ENCODE results near the gene PRR35. TPM values are rescaled to one million over a fixed set of nuclear protein-coding genes. Genes with fewer than 3 reads are reported as not detected.

Gene PRR35
- total RNA-seq: under 1 TPM in 1 of 2 donors, not detected in 1; 0.42 TPM

DNA sequence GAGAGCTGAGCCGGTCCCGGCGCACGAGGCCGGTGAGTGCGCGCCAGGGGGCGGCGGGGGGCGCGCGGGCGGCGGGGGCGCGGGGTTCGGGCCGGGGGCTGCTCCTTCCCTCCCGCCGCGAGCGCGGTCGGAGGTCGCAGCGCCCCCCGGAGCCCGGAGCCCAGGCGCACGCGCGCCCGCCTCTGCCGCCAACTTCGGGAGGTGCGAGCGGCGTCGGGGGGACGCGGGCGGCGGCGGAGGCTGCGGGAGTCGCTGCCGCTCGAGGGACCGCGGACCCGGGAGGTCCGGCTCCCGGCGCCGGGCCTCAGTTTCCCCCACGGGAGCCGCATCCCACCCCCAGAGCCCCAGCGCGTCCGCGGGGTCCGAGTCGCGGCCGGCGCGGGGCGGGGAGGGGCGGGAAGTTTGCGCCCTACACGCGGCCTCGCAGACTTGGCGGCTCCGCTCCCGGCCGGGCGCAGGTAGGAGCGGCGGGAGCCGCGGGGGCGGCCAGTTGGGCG lies at the start of gene PRR35:
Gene PRR35 (plus strand): TSS at position 191 of the 497 bp plus-strand sequence. CDS start 2,901 bp downstream, outside the sequence.
- ATAC-seq (ENCODE audit: insufficient number of reproducible peaks, low FRiP score, low read depth): no peak
- H3K9me3 ChIP-seq: no peaks in the 10 kb centered on the region
- TF ChIP-seq, protein P1, sequence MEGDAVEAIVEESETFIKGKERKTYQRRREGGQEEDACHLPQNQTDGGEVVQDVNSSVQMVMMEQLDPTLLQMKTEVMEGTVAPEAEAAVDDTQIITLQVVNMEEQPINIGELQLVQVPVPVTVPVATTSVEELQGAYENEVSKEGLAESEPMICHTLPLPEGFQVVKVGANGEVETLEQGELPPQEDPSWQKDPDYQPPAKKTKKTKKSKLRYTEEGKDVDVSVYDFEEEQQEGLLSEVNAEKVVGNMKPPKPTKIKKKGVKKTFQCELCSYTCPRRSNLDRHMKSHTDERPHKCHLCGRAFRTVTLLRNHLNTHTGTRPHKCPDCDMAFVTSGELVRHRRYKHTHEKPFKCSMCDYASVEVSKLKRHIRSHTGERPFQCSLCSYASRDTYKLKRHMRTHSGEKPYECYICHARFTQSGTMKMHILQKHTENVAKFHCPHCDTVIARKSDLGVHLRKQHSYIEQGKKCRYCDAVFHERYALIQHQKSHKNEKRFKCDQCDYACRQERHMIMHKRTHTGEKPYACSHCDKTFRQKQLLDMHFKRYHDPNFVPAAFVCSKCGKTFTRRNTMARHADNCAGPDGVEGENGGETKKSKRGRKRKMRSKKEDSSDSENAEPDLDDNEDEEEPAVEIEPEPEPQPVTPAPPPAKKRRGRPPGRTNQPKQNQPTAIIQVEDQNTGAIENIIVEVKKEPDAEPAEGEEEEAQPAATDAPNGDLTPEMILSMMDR (IDR thresholded peaks at IDR 0.05): no peak
- H3K27ac ChIP-seq: no peak within 1 kb of the TSS
- H3K36me3 ChIP-seq: no peaks in the 10 kb centered on the region
- peaks cover 0 to under 1% of the 10 kb centered on the region in 2 donors for H3K4me1 ChIP-seq (ENCODE audit: control insufficient read depth in 1 of 2, low read depth in 2 of 2)
- DNase-seq (ENCODE audit: low spot score): no peak
- no peaks in the 10 kb centered on the region for H3K27me3 ChIP-seq (replicated peaks; ENCODE audit: insufficient read depth)
- no peak within 1 kb of the TSS for H3K4me3 ChIP-seq

DNA sequence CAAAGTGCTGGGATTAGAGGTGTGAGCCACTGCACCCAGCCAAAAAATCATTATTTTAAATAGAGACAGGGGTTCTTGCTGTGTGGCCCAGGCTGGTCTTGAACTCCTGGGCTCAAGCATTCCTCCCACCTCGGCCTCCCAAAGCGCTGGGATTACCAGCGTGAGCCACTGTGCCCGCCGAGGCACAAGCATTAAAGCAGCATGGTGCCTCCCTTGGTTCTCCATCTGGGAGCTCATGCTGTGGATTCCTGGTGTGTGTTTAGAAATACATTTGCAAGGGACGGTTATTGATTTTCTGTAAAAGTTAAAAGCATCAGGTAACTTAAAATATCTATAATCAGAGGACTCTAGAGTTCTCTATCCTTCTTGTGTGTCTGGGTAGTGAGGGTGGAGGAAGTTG lies 47.4 kb upstream of the PRR35 start:
- H3K4me3 ChIP-seq: no peak overlapping the region
- no peak for DNase-seq (ENCODE audit: low spot score)
- H3K27ac ChIP-seq: no peak overlapping the region
- H3K36me3 ChIP-seq: peaks cover 8% of the 10 kb centered on the region
- H3K9me3 ChIP-seq: no peaks in the 10 kb centered on the region
- TF ChIP-seq, protein P1 (IDR thresholded peaks at IDR 0.05): no peak
- no peak for ATAC-seq (ENCODE audit: insufficient number of reproducible peaks, low FRiP score, low read depth)
- no peaks in the 10 kb centered on the region for H3K4me1 ChIP-seq (ENCODE audit: control insufficient read depth in 1 of 2, low read depth in 2 of 2)
- H3K27me3 ChIP-seq (replicated peaks; ENCODE audit: insufficient read depth): no peaks in the 10 kb centered on the region

DNA sequence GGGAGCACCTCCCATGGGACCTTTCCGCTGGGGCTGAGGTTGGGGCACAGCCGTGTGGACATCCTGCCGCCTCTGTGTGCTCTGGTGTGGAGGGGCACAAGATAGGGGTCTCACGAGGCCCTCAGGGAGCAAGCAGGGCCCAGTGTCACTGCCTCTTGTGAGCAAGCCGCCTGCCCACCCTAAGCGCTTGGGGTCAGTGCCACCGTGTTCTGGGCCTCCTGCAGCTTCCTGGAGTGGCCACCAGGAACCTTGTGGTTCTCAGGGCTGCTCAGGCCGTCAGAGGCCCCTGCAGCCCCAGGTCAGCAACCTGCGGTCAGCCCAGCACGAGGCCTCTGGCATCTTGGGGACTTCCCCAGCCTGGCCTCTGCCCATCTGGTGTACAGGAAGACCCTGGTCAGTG lies 46.2 kb upstream of the PRR35 start:
- no peak overlapping the region for H3K4me3 ChIP-seq
- TF ChIP-seq, protein P1 (IDR thresholded peaks at IDR 0.05): no peak
- no peak overlapping the region for H3K27ac ChIP-seq
- no peaks in the 10 kb centered on the region for H3K27me3 ChIP-seq (replicated peaks; ENCODE audit: insufficient read depth)
- no peaks in the 10 kb centered on the region for H3K9me3 ChIP-seq
- H3K4me1 ChIP-seq (ENCODE audit: control insufficient read depth in 1 of 2, low read depth in 2 of 2): no peaks in the 10 kb centered on the region
- DNase-seq (ENCODE audit: low spot score): no peak
- peaks cover 5% of the 10 kb centered on the region for H3K36me3 ChIP-seq
- no peak for ATAC-seq (ENCODE audit: insufficient number of reproducible peaks, low FRiP score, low read depth)

DNA sequence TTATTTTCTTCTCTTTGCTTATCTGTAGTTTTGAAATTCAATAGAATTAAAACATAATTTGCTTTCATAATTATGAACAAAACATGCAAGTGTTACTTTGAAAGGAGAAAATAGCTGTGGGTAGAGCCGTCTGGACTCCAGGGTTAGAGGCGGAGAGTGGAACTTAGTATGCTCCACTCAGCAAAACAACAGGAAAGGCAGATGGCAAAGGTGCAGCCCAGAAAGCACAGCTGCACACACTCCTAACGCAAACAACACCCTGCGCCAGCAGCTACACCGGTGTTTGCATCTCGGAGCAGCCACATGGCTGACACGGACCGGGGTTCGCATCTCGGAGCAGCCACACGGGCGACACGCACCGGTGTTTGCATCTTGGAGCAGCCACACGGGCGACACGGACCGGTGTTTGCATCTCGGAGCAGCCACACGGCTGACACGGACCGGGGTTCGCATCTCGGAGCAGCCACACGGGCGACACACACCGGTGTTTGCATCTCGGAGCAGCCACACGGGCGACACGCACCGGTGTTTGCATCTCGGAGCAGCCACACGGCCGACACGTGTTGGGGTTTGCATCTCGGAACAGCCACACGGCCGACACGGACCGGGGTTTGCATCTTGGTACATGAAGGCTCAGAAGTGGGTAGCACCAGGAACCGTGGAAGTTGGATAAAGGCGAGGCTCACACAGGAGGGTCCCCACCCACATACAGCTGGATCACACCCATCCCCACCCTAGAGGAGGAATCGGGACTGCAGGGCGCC lies 44.8 kb upstream of the PRR35 start:
- TF ChIP-seq, protein P1 (IDR thresholded peaks at IDR 0.05): no peak
- no peaks in the 10 kb centered on the region for H3K4me1 ChIP-seq (ENCODE audit: control insufficient read depth in 1 of 2, low read depth in 2 of 2)
- H3K4me3 ChIP-seq: no peak overlapping the region
- no peak for ATAC-seq (ENCODE audit: insufficient number of reproducible peaks, low FRiP score, low read depth)
- no peaks in the 10 kb centered on the region for H3K9me3 ChIP-seq
- no peak for DNase-seq (ENCODE audit: low spot score)
- no peaks in the 10 kb centered on the region for H3K27me3 ChIP-seq (replicated peaks; ENCODE audit: insufficient read depth)
- H3K27ac ChIP-seq: no peak overlapping the region
- H3K36me3 ChIP-seq: peaks cover 15% of the 10 kb centered on the region

DNA sequence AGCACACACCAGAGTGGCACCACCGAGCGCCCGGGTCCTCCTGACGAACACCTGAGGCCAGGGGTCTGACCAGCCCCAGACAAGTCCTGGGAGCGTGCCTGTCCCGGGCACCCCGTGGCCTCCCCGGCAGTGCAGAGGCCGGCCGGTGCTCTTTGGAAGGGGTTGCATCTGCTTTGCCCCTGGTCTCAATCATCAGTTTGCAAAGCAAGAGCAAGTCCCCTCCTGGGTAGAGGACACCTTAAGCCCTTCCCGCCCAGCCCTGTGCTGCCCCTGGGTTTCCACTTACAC lies 44.3 kb upstream of the PRR35 start:
- Histone ChIP-seq H3K9me3 (no peaks in the 10 kb centered on the region), H3K4me1 (ENCODE audit: control insufficient read depth in 1 of 2, low read depth in 2 of 2) (no peaks in the 10 kb centered on the region), H3K27me3 (replicated peaks; ENCODE audit: insufficient read depth) (no peaks in the 10 kb centered on the region), H3K36me3 (peaks cover 20% of the 10 kb centered on the region), H3K4me3 (no peak overlapping the region), H3K27ac (no peak overlapping the region)
- ATAC-seq (ENCODE audit: insufficient number of reproducible peaks, low FRiP score, low read depth): no peak
- TF ChIP-seq, protein P1 (IDR thresholded peaks at IDR 0.05): no peak
- DNase-seq (ENCODE audit: low spot score): no peak

Data from thoracic aorta (tissue), 2 donors.